A673 (cell line): ENCODE measurements around the gene STK11.

Source experiments
- CTCF ChIP-seq: fragments of 300-800, 200-600 bp; sonication (generic); conservative IDR thresholded peaks from 2 replicates; pipeline ENCODE4 v1.5.1; 2017; ENCODE audit warnings: low read depth, mild to moderate bottlenecking, antibody characterized with exemption, low read length, moderate library complexity, mixed read lengths
- EZH2 ChIP-seq: fragments of 200-600 bp; sonication (generic); IDR thresholded peaks from 2 replicates; pipeline ENCODE4 v1.6.1; 2017; ENCODE audit warnings: borderline replicate concordance, low read depth, mild to moderate bottlenecking, mixed read lengths, antibody characterized with exemption, low read length; ENCODE audit not compliant: poor library complexity, severe bottlenecking

GRCh38 chr19:1236576-1236975 lies 31.0 kb downstream of the STK11 start:
- TF ChIP-seq EZH2 (no peak), CTCF (no peak)
